DMS53 treated with DMSO at 0.1 percent for 48 hours (cell line): ENCODE measurements around the gene FHL2.

Experiments
- DNase-seq: peaks from one replicate; lab custom pipeline; 2025; ENCODE audit not compliant: unreplicated experiment; lab: John Stamatoyannopoulos, UW

The FHL2 gene

DNA sequence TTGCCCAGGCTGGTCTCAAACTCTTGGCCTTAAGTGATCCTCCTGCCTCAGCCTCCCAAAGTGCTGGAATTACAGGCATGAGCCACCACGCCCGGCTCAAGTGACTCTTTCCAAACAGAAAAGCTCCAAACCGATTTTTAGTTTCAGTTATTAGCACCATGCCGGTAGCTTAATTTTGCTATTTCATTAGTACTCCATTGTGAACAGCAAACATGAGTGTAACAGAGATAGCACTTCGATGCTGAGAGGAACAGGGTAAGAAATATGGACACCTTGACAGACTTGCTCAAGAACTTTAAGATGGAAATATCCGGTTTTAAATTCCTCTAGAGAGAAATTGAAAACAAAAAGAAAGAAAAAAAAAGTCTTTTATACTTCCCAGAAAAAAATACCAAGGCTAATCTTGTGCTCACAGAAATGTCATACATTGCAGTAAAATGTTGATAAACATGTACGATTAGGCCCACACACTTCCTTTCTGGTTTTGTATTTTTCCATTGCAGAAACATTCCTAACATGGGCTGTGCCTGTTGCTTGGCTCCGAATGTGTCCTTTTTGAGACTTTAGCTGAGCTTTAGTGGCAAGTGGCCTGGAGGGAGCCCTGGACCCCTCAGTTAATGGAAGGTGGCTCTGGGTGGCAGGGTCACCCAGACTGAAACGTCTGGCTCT is 18.3 kb downstream of the FHL2 start:
- DNase-seq: no peak

DNA sequence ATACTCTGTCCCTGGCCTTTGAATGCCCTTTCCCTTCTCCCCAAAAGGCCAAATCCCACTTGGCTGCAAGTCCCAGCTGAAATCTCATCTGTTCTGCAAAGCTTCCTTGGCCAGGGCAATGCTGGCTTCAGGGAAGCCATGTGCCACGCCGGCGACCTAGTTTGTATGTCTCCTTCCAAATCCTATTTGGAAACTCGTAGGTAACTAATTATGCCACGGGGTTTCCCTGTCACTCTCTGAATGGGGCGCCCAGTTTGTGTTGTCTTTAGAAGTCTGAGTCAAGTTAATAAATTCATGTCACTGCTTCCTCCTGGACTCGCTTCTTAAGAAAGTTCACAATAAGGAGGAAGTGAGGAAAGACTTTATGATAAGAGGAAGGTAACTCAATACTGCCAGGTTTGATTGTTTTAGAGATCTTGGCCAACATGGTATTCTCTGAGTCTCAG is 19.1 kb downstream of the FHL2 start:
- no peak for DNase-seq

DNA sequence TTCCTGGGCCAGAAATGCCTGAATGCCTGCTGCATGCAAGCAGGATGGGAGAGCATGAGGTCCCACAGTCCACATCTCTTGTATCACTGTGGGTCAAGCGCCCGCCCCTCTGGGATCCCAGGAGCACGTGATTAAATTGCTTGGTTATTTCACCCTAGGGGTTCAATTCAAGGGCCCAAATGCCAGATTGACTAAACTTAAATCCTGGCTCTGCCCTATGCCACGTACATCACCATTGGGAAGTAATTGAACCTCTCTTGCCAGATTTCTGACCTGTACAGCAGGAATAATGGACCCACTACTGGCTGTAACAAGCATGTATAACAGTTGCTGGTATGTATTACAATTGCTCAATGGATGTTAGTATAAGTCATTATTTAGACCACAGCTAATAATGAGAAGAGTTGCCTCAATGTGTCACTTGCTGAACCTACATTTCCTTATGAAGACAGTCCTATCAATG is 19.9 kb downstream of the FHL2 start:
- no peak for DNase-seq

DNA sequence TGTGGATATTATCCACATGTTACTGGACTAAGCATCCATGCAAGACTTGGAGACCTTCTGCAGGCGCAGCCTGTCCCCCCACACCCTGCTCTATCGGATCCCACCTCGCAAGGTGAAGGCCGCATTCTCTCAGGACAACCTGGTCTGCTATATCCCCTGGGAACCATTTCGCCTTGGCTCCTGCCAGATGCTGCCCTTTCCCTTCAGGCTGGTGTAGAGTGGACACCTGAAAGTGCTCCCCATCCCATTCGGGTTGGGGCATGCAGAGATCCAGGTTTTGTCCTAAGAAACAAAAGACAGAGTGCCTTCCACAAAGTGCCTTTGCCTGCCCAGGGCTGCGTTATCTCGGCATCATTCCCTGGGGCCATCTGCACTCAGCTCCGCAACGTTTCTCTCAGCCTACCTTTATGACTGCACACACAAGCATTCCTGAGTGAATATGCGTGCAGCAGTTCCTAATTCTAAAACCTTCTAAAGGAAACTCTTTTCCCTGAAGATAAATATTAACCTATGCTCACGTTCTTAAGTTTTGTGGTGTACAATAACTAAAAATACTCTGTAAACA is 20.5 kb downstream of the FHL2 start:
- DNase-seq: no peak

DNA sequence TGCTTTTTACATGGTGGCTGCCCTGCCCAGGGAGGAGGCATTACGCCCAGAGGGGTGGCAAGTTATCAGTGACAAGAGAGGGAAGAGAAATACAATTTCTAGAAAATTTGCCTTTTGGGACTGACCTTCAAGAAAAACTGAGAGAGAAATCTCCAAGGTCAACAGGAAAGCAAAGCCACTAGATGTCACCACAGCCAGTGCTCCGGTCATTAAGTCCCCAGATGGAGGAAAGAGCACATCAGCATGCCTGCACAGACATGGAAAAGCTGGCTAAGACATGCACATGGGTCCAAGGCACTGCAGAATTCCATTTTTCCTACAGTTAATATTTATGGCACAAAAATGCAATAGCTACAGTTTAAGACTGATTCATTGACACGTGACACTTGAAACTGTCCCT is 21.0 kb downstream of the FHL2 start:
- DNase-seq: no peak

DNA sequence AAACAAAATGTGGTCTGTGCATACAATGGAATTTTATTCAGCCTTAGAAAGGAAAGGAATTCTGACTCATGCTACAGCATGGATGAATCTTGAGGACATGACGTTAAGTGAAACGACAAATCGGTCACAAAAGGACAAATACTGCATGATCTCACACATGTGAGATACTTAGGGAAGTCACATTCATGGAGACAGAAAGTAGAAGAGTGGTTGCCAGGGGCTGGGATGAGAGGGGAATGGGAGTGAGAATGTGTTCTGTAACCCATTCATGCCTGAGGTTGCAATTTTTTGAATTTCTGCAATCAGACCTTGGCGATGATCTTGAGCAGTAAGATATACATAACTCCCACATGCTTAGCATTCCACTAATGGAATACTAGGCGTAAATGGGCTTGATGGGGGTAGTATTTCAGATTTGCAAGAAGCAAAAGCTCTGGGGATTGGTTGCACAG is 22.0 kb downstream of the FHL2 start:
- DNase-seq: no peak

DNA sequence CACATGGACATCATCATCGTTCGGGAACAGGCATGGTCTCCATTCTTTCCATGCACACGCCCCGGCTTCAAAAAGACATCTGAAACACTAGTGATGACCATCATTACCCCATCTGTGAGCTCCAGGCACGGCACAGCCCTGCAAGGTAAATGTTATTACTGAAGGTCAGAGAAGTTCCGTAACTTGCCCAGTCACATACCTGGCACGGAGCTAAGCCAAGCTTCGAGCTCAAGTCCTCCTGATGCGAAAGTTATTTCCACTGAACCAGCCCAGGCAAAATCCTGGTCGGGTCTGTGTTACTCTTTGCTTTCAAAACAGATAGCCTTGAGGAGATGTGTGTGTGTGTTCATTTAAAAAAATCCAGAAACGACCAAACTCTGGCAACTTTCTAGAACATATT is 22.8 kb downstream of the FHL2 start:
- no peak for DNase-seq

DNA sequence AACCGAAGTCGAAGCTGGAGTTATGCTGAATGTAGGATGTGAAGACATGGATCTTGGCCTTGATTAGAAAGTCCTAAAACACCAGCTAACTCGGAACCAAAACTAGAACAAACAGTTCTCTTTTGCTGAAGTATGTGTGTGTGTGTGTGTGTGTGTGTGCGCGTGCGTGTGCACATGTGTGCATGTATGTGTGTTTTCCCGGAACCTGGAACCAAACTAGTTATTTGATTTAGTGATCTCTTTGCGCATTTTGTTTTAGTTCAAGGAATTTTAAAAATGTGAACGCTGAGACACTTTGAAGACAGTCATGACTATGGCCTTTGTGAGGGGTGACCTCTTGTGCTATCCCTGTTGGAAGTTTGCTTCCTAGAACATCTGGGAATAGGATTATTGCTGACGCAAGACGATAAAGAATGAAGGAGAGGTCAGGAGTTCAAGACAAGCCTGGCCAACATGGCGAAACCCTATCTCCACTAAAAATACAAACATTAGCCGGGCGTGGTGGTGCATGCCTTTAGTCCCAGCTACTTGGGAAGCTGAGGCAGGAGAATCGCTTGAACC is 23.8 kb downstream of the FHL2 start:
- no peak for DNase-seq

DNA sequence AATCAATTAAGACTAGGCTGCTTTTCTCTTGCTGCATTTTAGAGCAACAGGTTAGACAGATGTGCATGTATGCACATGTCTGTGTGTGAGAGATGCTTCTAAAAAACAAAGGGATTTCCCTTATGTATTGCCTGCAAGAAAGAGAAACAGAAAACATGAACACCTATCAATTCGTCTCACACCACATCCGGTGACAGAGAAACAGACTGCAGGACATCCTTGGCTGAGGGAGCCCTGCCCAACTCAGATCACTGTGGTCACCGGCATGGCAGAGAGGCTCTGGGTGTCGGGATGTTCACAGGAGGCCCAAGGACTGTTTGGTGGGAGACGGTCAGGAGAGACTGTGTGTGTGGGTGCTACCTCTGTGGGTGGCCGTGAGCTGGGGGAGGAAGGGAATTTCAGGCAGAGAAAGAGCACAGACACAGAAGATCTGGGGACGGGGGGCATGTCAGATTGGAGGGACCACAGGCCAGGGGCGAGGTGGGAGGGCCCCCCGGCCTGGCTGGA is 24.9 kb downstream of the FHL2 start:
- no peak for DNase-seq

DNA sequence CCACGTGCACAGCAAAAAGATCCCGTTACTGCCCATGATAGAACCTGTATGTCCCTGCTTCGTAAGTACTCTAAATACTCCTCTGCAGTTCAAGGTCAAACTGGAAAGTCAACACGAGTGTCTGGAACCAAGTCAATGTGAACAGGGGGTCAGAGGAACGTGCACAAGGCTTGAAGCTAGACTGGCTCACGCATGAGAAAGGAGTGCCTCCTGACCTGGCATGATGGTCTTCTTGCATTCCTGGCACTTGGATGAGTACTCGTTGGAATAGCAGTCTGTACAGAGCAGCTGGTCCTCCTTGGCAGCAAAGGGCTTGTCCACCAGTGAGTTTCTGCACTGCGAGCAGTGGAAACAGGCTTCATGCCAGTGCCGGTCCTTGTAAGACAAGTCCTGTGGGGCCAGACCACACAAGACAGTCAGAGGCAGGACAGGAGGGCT is 25.5 kb downstream of the FHL2 start:
- DNase-seq: no peak

DNA sequence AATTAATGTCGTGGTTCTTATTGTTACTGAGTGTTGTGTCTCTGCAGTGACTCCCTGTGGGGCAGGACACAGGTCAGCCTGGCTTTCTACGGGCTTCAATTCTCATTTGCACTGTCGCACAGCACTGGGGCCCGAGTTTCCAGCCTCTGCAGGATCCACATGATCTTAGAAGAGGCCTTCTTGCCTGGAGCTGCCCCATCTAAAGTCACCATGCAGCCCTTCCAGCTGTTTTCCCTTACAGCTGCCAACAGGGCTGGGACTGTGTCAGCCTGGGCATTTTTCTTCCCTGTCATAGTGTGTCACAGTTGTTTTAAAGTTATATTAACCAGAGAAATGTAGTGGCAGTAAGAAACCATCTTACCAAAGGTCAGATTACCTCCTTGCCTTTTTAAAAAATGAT is 27.0 kb downstream of the FHL2 start:
- DNase-seq: no peak

DNA sequence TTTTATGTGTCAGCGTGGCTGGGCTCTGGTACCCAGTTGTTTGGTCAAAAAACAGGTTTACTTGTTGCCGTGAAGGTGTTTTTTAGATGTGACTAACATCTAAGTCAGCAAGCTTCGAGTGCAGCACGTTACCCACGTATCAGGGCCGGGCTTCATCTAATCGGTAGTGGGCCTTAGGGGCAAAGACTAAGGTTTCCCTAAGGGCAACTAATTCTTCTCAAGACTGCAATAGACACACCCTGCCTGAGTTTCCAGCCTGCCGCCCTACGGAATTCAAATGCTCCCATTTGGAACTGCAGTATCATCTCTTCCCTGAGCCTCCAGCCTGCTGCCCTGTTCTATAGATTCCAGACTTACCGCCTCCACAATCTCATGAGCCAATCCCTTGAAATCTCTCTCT is 27.7 kb downstream of the FHL2 start:
- no peak for DNase-seq

DNA sequence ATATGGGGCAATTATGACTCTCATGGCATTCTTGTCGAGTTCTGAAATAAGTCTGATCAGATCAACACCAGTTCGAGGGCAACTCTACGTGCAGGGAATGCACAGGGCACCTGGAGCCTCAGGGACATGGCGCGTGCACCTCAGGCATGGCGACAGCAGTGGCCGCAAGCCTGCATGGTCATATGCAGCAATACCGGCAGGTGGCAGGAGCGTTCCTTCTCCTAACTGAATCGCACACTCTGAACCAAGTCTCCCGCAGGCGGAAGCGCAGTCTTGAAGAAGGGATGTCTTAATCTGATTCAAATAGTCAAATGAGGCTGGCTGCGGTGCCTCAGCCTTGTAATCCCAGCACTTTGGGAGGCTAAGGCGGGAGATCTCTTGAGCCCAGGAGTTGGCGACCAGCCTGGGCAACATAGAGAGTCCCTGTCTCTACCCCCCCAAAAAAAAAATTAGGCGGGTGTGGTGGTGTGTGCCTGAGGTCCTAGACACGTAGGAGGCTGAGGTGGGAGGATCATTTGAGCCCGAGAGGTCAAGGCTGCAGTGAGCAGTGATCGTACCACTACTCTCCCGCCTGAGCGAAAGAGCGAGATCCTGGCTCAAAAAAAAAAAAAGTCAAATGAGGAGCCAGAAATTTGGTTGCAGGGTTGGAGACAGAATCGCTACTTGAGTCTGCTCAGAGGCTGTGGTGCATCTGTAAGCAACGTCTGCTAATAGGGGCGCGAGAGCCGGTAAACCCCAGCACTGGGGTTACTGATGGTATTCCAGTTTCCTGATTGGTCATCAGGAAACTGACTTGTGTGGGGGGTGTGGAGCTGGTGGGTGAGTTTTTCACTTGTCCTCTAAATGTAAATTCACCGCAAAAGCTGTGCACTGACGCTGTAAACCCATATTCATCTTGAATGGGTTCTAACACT is 28.8 kb downstream of the FHL2 start:
- peak; percentile 92 for DNase-seq

DNA sequence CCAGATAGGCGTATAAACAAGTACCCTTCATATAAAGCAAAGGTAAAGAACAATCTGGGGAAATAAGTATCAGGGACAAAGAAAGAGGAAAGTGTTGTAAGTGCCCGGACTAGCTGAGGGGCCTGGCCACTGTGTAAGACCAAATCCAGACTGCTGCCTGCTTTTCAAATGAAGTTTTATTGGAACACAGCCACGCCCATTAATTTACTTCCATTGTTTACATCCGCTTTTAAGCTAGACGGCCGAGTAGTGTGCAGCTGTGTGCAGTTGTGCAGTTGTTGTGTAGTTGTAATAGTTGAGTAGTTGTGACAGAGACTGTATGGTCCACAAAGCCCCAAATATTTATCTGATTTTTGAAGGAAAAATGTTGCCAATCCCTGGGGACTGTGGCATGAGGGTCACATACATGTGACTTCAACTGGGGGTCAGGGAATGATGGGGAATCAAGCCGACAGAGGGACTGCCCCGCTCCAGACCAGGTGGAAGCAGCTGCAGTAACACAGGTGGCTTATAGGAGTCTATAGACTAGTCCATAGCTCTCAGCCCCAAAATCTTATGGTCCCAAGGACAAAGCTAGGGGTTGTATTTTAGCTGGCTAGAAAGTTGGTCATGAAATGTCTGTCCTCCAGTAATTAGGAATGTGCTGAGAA is 30.0 kb downstream of the FHL2 start:
- no peak for DNase-seq

DNA sequence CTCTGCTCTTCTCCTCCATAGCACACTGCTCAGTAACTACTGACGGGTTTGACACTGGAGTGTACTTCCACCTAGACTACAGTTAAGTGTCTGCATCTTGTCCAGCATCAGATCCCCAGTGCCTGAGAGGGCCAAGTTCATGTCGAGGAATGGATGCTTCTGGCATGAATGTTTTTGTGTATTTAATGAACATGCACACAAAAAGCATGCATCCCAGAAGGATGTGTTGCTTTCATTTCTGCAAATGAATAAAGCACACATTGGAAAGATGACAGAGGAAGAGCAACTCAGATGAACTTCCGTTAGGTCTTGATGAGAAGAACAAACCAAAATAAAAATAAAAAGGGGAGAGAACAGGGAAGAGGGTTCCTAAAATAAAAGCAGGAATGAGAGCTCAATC is 33.6 kb downstream of the FHL2 start:
- no peak for DNase-seq

DNA sequence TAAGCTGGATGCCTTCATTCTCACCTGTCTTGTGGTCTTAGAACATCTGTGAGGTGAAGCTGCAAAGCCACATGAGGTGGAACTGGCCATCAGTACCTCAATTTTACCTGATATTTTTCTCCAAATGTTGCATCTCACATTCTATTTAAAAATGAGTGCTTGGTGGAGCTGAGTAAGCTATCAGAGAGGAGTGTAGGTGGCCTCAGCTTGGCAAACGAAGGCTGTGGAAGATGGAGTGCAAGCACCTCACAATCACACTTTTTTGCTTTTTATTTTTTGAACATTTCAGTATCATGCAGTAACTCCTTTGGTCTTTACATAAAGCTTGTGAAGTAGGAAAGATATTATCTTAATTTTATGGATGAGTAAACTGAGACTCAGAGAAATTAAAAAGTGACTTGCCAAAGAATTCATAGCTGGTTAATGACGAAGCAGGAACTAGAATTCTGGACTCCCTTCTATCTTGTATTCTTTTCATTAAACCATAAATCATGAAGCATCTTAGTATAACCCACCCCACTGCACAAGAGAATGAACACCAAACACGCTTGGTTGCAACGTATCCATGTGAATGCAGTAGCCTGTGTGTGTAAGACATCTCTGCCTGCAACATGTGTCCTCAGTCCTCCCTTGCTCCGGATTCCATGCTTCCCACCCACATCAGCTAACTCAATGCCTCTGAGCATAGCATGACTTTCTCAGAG is 34.3 kb downstream of the FHL2 start:
- DNase-seq: no peak

DNA sequence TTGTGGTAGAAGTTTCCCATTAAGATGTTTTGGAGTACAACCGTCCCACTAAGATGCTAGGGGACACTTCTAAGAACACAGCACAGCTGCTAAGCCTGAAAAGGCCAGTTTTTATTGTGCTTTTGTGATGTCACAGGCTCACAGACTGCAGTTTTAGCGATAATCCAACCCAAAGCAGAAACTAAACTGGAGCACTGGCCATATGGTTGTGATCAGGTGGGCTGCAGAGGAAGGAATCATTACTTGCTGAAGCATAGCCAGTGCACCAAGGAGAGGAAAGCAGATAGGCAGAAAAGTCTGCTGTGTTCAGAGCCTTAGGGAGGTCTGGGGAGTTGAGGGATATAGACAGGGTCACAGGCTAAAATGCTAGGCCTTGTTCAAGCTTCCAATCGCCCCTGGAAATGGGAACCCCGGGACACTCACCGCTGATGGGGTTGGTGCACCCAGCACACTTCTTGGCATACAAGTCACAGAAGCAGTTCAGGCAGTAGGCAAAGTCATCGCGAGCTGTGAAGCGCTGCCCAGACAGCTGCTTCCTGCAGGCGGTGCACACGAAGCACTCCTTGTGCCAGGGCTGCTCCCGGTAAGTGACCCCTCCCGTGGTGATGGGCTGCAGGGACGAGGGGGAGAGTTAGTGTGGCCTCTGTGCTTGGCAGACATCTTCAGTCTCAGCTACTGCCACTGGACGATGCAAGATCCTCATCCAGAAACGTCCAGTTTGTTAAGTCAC is 35.8 kb downstream of the FHL2 start:
- DNase-seq: no peak

DNA sequence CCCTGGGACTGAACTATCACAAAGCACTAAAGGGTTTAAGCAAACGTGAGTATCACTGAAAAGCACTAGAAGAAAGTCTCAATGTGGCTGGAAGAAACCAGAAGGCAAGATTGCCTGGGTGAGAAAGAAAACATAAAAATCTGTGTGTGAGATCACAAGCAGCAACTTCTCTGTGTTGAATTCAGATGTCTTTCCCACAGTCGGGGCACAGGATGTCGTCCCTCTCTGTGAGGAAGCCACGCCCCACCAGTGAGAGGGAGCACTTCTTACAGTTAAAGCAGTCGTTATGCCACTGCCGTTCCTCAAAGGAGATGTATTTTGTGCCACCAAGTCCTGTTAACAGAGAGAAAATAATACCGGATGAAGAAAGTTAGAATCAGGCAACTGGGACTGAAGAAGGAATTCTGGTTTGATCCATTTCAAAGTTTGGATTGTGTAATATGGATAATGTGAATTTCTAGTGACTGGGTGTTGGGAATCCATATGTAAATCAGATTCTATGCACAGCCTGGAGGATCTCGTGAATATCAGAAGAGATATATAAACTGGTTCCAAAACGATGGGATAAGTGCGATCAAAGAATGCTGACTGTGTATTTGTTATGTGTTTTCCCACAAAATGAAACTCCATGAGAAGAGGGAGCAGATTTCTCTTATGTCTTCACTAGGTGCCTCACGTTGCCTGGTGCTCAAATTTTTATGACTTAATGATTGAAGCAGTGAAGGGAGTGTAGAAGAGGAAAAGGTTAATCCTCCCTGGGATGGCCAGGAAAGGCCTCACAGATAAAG is 37.6 kb downstream of the FHL2 start:
- DNase-seq: no peak

DNA sequence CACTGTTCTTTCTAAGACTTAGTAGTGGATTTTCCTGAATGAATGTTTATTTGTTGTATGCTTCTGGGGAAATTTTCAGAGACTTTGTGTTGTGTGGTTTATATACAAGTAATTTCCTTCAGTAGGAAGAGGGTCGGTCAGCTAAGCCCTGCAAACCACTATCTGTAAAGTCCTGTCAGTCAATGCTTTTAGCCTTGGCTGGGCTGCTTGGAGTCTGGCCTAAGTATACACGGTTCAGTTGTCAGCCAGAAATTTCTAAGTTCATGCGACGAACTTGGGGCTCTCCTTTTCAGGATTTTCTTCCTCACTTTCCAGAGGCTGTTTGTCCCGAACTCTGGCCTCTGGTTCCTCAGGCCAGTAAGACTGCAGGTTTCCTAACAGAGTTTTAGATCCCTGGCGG is 40.3 kb downstream of the FHL2 start:
- DNase-seq: no peak
